Measurements from ENCODE around the gene NABP1. TPM values are rescaled to one million over a fixed set of nuclear protein-coding genes. Genes with fewer than 3 reads are reported as not detected.

NABP1 gene
- total RNA-seq, 1 donor from 2014 or later = 48.6 TPM

DNA sequence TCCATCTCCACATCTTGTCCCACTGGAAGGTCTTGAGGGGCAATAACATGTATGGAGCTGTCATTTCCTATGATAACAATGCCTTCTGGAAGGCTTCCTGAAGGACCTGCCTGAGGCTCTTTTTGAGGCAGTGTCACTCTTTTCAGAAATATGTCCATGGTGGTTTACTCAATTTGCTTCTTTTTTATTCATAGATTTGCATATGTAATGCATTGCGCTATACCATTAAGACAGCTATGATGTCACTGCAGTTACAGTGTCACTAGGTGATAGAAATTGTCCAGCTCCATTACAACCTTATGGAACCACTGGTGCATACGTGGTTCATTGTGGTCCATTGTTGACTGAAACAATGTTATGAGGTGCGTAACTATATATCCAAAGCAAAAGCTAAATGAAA is 19.9 kb downstream of the NABP1 start:
- ATAC-seq (no peak), DNase-seq (no peak)
- TF ChIP-seq, protein P1, sequence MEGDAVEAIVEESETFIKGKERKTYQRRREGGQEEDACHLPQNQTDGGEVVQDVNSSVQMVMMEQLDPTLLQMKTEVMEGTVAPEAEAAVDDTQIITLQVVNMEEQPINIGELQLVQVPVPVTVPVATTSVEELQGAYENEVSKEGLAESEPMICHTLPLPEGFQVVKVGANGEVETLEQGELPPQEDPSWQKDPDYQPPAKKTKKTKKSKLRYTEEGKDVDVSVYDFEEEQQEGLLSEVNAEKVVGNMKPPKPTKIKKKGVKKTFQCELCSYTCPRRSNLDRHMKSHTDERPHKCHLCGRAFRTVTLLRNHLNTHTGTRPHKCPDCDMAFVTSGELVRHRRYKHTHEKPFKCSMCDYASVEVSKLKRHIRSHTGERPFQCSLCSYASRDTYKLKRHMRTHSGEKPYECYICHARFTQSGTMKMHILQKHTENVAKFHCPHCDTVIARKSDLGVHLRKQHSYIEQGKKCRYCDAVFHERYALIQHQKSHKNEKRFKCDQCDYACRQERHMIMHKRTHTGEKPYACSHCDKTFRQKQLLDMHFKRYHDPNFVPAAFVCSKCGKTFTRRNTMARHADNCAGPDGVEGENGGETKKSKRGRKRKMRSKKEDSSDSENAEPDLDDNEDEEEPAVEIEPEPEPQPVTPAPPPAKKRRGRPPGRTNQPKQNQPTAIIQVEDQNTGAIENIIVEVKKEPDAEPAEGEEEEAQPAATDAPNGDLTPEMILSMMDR (IDR thresholded peaks at IDR 0.05) = no peak
- Histone ChIP-seq H3K9me3 (no peaks in the 10 kb centered on the region), H3K27me3 (ENCODE audit: low read depth) (no peaks in the 10 kb centered on the region), H3K4me1 (no peaks in the 10 kb centered on the region), H3K36me3 (no peaks in the 10 kb centered on the region), H3K27ac (no peak overlapping the region), H3K4me3 (no peak overlapping the region)
- intact Hi-C loops (cut with DNase I) = no loop called here

DNA sequence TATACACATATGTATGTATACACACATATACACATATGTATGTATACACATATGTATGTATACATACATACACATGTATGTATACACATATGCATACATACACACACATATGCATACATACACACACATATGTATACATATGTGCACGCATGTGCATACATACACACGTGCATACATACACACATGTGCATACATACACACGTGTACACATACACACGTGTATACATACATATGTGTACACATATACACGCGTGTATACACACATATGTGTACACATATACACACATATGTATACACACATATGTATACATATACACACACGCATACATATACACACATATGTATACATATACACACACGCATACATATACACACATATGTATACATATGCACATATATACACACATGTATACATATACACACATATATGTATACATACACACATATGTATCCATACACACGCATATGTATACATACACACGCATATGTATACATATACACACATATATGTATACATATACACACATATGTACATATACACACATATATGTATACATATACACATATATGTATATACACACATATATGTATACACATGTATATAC is 21.5 kb downstream of the NABP1 start:
- Histone ChIP-seq H3K27ac (no peak overlapping the region), H3K4me1 (no peaks in the 10 kb centered on the region), H3K36me3 (no peaks in the 10 kb centered on the region), H3K4me3 (no peak overlapping the region), H3K9me3 (no peaks in the 10 kb centered on the region), H3K27me3 (ENCODE audit: low read depth) (no peaks in the 10 kb centered on the region)
- DNase-seq (no peak), ATAC-seq (no peak)
- intact Hi-C loops (cut with DNase I) = no loop called here
- TF ChIP-seq, protein P1 (IDR thresholded peaks at IDR 0.05) = no peak

DNA sequence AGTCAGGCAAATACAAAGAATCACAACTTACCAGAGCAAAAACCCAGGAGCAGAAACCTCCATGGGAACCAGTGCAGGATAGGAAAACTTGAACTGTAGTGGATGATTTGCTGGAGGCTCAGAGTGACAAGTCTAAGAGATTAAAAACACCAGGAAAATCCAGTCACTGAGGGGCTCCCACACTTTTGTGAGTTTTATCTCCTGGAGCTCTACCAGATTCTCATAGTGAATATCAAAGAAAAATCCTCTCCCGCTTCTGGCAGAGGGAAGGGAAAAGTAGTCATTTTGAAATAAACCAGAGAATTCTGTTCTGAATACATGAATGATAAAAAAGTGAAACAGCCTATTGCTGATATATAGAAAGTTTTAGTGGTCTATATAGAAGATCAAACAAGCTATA is 23.1 kb downstream of the NABP1 start:
- TF ChIP-seq, protein P1 (IDR thresholded peaks at IDR 0.05) = no peak
- Histone ChIP-seq H3K4me3 (no peak overlapping the region), H3K27ac (no peak overlapping the region), H3K27me3 (ENCODE audit: low read depth) (no peaks in the 10 kb centered on the region), H3K4me1 (no peaks in the 10 kb centered on the region), H3K36me3 (no peaks in the 10 kb centered on the region), H3K9me3 (no peaks in the 10 kb centered on the region)
- intact Hi-C loops (cut with DNase I) = no loop called here
- ATAC-seq = no peak
- no peak for DNase-seq

DNA sequence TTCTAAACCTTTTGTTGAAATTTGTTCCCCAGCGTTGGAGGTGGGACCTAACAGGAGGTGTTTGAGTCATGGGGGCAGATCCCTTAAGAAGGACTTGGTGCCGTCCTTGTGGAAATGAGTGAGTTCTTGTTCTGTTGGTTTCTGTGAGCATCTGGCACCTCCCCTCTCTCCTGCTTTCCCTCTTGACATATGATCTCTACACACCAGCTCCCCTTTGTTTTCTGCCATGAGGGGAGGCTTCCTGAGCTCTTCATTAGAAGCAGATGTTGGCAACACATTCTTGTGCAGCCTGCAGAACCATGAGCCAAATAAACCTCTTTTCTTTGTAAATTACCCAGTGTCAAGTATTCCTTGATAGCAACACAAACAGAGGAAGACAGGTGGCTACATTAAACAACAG is 23.8 kb downstream of the NABP1 start:
- DNase-seq (no peak), ATAC-seq (no peak)
- Histone ChIP-seq H3K4me3 (no peak overlapping the region), H3K27me3 (ENCODE audit: low read depth) (no peaks in the 10 kb centered on the region), H3K27ac (no peak overlapping the region), H3K9me3 (no peaks in the 10 kb centered on the region), H3K4me1 (no peaks in the 10 kb centered on the region), H3K36me3 (no peaks in the 10 kb centered on the region)
- TF ChIP-seq, protein P1 (IDR thresholded peaks at IDR 0.05) = no peak
- intact Hi-C loops (cut with DNase I) = no loop called here

DNA sequence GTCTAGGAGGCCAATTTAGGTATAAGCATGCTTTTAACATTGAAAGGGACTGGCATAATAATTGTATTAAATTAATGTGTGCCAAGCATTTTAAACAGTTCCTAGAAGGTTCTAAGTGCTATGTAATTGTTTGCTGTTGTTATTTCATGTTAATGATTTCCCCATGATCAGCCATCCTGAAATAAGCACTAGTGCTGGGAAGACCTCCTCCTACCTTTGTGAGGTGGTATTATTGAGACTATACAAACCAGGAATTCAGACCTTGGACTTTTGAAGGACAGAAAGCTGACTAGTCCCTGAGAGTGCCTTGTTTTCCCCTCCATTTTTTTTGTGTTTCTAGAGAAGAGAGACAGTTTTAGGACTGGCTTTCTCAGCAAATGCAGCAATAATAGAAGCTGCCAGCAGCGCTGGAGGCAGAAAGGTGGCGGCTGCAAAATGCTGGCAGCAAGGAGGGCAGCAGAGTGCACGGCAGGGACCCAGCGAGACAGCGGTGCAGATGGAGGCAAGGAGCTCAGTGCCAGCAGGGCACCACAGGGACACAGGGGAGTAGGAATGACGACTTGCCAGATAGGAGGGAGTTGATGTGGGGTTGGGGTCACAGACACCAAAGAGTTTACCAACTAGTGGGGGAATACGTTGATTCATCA is 25.3 kb downstream of the NABP1 start:
- ATAC-seq = peak; percentile 38 to 77
- Histone ChIP-seq H3K4me3 (no peak overlapping the region), H3K4me1 (no peaks in the 10 kb centered on the region), H3K9me3 (no peaks in the 10 kb centered on the region), H3K27ac (no peak overlapping the region), H3K27me3 (ENCODE audit: low read depth) (no peaks in the 10 kb centered on the region), H3K36me3 (no peaks in the 10 kb centered on the region)
- intact Hi-C loops (cut with DNase I) = no loop called here
- TF ChIP-seq, protein P1 (IDR thresholded peaks at IDR 0.05) = no peak
- DNase-seq = no peak

Data from lower lobe of right lung (tissue), 2 donors.